ENCODE measurements around the gene CELA2A.
"Not testable (repeated sequence)": the region's sequence is repeated elsewhere in the genome, so short reads cannot be mapped to it uniquely, and the experiment has no call there.

CELA2A gene

GRCh38 chr1:15492596-15492995 lies 36.1 kb downstream of the CELA2A start:
- no peak for DNase-seq

DNA sequence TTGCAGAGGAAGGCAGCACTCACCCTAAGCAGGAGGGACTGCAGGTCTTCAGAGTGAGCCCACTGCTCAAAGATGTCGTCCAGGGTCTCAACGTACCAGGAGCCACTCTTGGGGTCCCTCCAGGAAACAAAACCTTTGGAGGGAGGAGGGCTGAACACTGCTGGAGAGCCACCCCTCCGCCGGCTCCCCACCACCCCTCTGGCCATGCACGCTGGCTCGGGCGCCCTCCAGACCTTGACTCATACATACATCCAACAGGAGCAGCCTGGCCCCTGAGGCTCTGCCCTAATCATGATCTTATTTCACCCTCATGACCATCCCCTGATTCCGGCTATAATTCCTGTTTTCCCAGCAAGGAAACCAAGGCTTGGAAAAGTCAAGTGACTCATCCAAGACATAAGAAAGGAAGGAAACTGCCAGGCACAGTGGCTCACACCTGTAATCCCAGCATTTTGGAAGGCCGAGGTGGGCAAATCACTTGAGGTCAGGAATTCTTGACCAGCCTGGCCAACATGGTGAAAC lies 37.4 kb downstream of the CELA2A start:
- no peak for DNase-seq

GRCh38 chr1:15500184-15501178 lies 43.9 kb downstream of the CELA2A start:
- DNase-seq, result no peak

DNA sequence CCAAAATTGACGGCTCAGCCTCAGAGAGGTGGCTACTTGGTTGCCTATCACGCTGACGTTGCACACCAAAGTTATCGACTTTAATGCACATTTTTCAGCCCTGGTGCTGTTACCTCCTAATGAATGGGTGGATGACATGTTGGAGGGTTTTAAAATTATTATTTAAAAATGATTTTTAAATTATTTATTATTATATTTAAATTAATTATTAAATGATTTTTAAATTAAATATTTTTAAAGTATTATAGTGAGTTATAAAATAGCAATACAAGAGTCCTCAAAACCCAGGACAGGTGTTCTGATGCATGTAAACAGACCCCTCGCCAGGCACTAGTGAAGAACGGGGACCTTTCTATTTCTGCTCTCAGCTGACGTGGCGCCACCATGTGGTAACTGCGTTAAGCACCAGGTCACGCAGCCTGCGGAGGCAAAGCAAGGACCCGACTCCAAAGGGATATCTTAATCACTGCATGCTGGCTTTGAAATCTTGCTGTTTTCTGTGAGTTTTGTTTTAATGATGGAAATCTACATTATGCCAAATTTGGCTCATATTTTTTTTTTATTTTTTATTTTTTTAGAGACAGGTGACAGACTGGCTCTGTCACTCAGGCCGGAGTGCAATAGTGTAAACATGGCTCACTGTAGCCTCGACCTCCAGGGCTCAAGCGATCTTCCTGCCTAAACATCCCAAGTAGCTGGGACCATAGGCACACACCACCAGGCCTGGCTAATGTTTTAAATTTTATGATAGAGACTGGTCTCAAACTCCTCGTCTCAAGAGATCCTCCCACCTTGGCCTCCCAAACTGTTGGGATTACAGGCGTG lies 44.9 kb downstream of the CELA2A start:
- peak in 13 of 58 donors; percentile 3 to 54 (median 14) for DNase-seq

- DNase-seq, result no peak
Measured at GRCh38 chr1:15504436-15504835, 47.9 kb downstream of the CELA2A start.

DNA sequence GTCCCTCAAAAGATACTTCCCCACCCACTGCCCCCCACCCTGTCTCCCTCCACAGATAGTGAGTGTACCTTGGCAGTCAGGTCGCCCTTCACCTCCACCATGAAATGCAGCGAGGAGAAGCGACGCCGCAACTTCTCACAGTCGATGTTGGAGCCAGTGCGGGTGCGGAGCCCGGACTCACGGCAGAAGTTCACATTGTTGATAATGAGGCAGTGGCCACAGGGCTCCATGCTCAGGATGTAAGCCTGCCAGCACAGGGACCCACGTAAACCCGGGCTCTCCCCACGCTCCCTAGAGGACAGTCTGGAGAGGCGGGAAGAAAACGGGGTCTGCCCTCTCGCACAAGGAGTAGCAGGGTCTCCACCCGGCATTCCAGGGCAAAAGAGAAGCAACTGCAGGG lies 50.3 kb downstream of the CELA2A start:
- DNase-seq, result no peak

DNA sequence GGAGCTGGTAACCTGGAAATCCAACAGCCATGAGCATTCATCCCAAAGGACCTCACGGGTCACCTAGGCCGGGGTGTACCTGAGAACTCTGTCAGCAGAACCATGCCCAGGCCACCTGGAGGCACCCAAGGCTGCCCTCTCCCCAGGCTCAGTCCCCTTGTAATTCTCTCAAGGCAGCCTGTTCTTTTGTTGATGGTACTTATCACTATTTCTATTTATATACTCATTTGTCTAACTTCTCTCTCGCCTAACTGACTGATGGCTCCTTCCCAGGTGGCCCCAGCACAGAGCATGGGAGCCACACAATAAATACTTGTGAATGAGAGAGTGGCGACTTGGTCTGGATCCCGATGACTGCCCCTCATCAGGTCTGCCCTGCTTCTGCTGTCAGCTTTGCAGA lies 50.7 kb downstream of the CELA2A start:
- DNase-seq, result no peak

- DNase-seq, result no peak
Measured at GRCh38 chr1:15508700-15509487, 52.4 kb downstream of the CELA2A start.

DNA sequence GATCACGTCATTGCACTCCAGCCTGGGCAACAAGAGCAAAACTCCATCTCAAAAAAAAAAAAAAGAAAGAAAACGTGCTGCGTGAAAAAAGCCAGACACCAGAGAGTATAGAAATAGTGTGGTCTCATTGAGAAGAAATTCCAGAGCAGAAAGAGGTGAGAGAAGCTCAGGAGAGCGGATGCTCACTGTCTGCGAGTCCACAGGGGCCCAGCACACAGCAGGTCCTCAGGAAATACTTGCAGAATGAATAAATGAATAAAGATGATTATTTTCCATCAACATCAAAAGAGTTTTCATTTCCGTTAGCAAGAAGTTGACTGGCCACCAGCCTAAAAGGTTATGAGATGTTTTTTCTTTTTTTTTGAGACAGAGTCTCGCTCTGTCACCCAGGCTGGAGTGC lies 53.1 kb downstream of the CELA2A start:
- no peak for DNase-seq

- DNase-seq, result no peak
Measured at GRCh38 chr1:15510611-15511405, 54.3 kb downstream of the CELA2A start.

DNA sequence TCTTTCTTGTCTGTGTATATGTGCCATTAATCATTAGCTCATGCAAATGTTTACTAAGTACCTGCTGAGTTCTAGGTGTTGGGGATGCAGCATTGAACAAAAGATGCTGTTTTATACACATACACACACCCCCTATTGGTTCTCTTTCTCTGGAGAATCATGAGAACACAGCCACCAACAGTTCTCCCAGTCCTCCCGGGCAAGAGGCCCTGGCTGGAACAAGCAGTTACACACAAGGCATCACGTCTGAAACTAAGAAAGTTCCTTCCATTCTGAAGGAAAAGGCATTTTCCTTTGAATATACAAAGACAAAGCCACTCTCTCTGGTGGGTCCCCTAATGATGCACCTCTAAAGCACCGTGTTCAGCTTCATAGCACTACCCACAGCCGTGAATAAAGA lies 56.7 kb downstream of the CELA2A start:
- peak in 2 of 58 donors; percentile 1 to 13 for DNase-seq

DNA sequence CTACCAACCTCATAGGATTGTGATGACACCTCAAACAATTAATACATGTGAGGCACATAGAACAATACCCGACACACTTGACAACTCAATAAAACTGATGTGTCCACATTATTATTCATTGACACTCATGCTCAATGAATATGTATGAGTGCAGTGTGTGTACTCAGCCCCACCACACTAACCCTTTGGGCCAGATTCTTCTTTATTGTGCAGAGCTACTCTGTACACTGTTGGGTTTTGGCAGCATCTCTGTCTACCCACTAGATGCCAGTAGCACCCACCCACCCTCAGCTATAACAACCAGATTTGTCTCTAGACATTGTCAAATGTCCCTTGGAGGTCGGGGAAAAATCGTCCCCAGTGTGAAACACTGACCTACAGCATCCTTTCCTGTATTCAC lies 57.4 kb downstream of the CELA2A start:
- DNase-seq, result no peak

DNA sequence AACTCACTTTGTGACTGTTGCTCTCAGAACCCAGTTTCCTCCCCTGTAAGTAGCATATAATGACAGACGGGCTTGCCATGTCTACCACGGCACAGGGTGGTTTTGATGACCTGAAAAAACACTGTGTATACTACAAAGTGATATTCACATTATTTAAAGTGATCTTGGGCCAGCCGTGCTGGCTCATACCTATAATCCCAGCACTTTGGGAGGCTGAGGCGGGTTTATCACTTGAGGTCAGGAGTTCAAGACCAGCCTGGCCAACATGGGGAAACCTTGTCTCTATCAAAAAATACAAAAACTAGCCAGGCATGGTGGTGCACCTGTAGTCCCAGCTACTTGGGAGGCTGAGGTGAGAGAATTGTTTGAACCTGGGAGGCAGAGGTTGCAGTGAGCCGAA lies 58.0 kb downstream of the CELA2A start:
- not testable (repeated sequence) for DNase-seq

DNA sequence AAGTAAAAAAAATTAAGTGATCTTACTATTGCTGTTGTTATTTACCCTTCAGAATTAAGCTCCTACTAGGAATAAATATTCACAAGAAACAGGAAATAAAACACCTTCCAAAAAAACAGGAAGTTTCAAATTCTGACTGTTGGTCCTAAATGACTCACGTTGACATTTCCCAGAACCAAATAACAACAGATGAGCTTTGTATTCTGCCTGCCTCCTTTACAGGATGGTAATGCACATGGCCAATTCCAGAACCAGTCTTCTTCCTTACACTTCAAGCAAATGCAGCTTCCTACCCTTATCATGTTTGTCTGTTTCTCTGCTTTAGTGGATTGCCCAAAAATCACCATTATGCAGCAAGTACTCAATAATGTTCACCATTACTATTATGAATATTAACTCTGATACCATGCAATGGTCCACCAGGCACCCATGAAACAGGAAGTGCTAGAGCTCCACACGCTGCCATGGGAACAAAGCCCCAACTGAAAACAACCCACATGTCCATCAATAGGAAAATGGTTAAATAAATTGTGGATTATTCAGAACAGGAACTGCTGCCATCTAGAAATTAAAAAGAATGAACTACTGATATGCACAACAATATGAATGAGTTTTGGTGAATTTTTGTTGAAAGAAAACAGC lies 58.6 kb downstream of the CELA2A start:
- no peak for DNase-seq

- DNase-seq, result no peak
Measured at GRCh38 chr1:15519625-15520024, 63.1 kb downstream of the CELA2A start.

DNA sequence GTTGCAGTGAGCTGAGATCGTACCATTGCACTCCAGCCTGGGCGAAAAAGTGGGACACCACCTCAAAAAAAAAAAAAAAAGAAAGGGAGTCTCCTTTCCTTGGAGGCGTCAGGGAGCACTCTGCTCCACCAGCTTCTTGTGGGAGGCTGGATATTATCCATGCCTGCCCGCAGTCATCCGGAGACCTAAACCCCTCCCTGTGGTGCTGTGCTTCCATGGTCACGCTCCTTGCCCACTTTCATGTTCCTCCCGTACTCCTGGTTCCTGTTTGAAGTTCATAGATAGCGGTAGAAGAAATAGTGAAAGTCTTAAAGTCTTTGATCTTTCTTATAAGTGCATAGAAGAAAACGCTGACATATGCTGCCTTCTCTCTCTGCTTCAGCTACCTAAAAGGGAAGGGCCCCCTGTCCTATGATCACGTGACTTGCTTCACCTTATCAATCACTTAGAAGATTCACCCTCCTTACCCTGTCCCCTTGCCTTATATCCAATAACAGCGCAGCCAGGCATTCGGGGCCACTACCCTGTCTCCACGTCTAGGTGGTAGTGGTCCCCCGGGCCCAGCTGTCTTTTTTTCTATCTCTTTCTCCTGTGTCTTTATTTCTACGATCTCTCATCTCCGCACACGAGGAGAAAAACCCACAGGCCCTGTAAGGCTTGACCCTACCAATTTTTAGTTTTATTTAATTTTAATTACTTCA lies 64.8 kb downstream of the CELA2A start:
- DNase-seq, result not testable (repeated sequence)

All from anterior cingulate cortex (tissue), 58 donors.